PC-3 (cell line): Measurements from ENCODE around the gene SLC39A11. TPM values are rescaled to one million over a fixed set of nuclear protein-coding genes. Genes with fewer than 3 reads are reported as not detected.
A peak's percentile ranks its signal among the peaks of the same experiment; 100 is the strongest.

Experiments
- ATAC-seq: fragments of 200-7000 bp; cut with Tn5 transposase; 2 replicates; pipeline ENCODE4 v1.9.1; 2020; ENCODE audit warnings: mild to moderate bottlenecking, moderate library complexity
- BruUV-seq: library from RNA; stranded (reverse); fragments of 400-500 nt; replicated peaks from 2 replicates; lab custom pipeline; 2021; lab: Mats Ljungman, UMichigan
- CTCF ChIA-PET: fragments of 300-600 bp; sonication (Branson Sonifier 250); formaldehyde crosslinking; loops from one replicate; lab custom pipeline; 2022; ENCODE audit warnings: antibody characterized with exemption; lab: Charles Lee
- POLR2A ChIA-PET: fragments of 300-600 bp; sonication (Branson Sonifier 250); formaldehyde crosslinking; loops from one replicate; lab custom pipeline; 2022; ENCODE audit warnings: antibody characterized with exemption; ENCODE audit not compliant: unreplicated experiment; lab: Charles Lee
- DNase-seq: peaks from one replicate; pipeline ENCODE4 v3.0.0-alpha.2; 2015
- H2AFZ ChIP-seq: fragments of 300-600 bp; sonication (generic); 2 replicates; pipeline ENCODE4 v1.6.0; 2016; ENCODE audit warnings: antibody characterized with exemption, low read length
- H3F3A ChIP-seq: fragments of 300-600 bp; sonication (generic); one replicate; pipeline ENCODE4 v1.6.0; 2017; ENCODE audit warnings: antibody characterized with exemption, low read length, control low read depth, mild to moderate bottlenecking; ENCODE audit not compliant: unreplicated experiment
- H3K27ac ChIP-seq: fragments of 300-600 bp; sonication (generic); 2 replicates; pipeline ENCODE4 v1.5.1; 2016; ENCODE audit warnings: mild to moderate bottlenecking, low read length
- H3K27me3 ChIP-seq: fragments of 300-600 bp; sonication (generic); 2 replicates; pipeline ENCODE4 v1.6.1; 2016; ENCODE audit warnings: low read length, mixed read lengths
- H3K36me3 ChIP-seq: fragments of 300-600 bp; sonication (generic); 2 replicates; pipeline ENCODE4 v1.6.1; 2016; ENCODE audit warnings: low read depth, mixed run types, low read length, mixed read lengths
- H3K4me1 ChIP-seq: fragments of 300-600 bp; sonication (generic); 2 replicates; pipeline ENCODE4 v1.5.1; 2016; ENCODE audit warnings: low read length; ENCODE audit not compliant: insufficient read depth
- H3K4me2 ChIP-seq: fragments of 300-600 bp; sonication (generic); 2 replicates; pipeline ENCODE4 v1.6.0; 2016; ENCODE audit warnings: low read length
- H3K4me3 ChIP-seq: fragments of 300-600 bp; sonication (generic); 2 replicates; pipeline ENCODE4 v1.5.1; 2016; ENCODE audit warnings: mild to moderate bottlenecking, low read length, mixed read lengths
- H3K79me2 ChIP-seq: fragments of 300-600 bp; sonication (generic); 2 replicates; pipeline ENCODE4 v1.6.1; 2017; ENCODE audit warnings: low read length, mixed read lengths
- H3K9ac ChIP-seq: fragments of 300-600 bp; sonication (generic); 2 replicates; pipeline ENCODE4 v1.6.0; 2016; ENCODE audit warnings: mild to moderate bottlenecking, low read length
- H3K9me2 ChIP-seq: fragments of 300-600 bp; sonication (generic); replicated peaks from 2 replicates; pipeline ENCODE4 v1.6.1; 2016; ENCODE audit warnings: mixed run types, low read length, mixed read lengths
- H3K9me3 ChIP-seq: fragments of 300-600 bp; sonication (generic); 2 replicates; pipeline ENCODE4 v1.6.1; 2016; ENCODE audit warnings: low read length, mixed read lengths
- H4K20me1 ChIP-seq: fragments of 300-600 bp; sonication (generic); 2 replicates; pipeline ENCODE4 v1.6.1; 2016; ENCODE audit warnings: low read length, mixed read lengths
- CTCF ChIP-seq: fragments of 300-600 bp; sonication (generic); conservative IDR thresholded peaks from 2 replicates; pipeline ENCODE4 v1.5.1; 2017; ENCODE audit warnings: antibody characterized with exemption, low read depth, mild to moderate bottlenecking, low read length
- EZH2 ChIP-seq: fragments of 300-600 bp; sonication (generic); IDR thresholded peaks from one replicate; pipeline ENCODE4 v1.6.1; 2017; ENCODE audit warnings: antibody characterized with exemption, mild to moderate bottlenecking, low read length; ENCODE audit not compliant: unreplicated experiment
- EZH2phosphoT487 ChIP-seq: fragments of 300-600 bp; sonication (generic); IDR thresholded peaks from 2 replicates; pipeline ENCODE4 v1.6.1; 2018; ENCODE audit warnings: mild to moderate bottlenecking, antibody characterized with exemption, low read length, borderline replicate concordance
- intact Hi-C: fragments of 100-400 bp; cut with micrococcal nuclease; formaldehyde crosslinking; loops from 2 replicates; pipeline ENCODE4 v1.9.0; 2023
- total RNA-seq: library from RNA; depleted of rRNA; stranded (reverse); fragments of >200 nt; gene quantifications from 2 replicates; pipeline ENCODE4 v1.2.3, GENCODE V29; 2014

SLC39A11 gene
- total RNA-seq, 1 experiment from 2014 or later: 37.7 TPM

- peaks cover 10% of the 10 kb centered on the region for H3F3A ChIP-seq
- DNase-seq: peak; percentile 82
- H3K4me1 ChIP-seq: peaks cover 56% of the 10 kb centered on the region
- H4K20me1 ChIP-seq: no peaks in the 10 kb centered on the region
- H3K4me2 ChIP-seq: peak overlapping the region; percentile 57
- no peaks in the 10 kb centered on the region for H3K79me2 ChIP-seq
- H3K4me3 ChIP-seq: peak overlapping the region; percentile 1; the same call in 1 of the 2 replicates
- CTCF ChIA-PET: interaction anchor here (0.6 to 1.4 kb wide), 2 partner anchors 9 to 278 kb away, joined by 4 read pairs; no protein-coding TSS in a partner anchor
- ATAC-seq: 0 out of 2 replicates have a peak, but pooled peaks have one; percentile 2
- no peak for TF ChIP-seq EZH2phosphoT487
- no peak for TF ChIP-seq CTCF
- H3K27ac ChIP-seq: peak overlapping the region; percentile 90
- H3K9me3 ChIP-seq: no peaks in the 10 kb centered on the region
- intact Hi-C loops: loop anchor here (1.0 to 5.0 kb wide), 2 partner anchors 7 to 420 kb away; no protein-coding TSS in a partner anchor
- H3K36me3 ChIP-seq: no peaks in the 10 kb centered on the region
- H3K9me2 ChIP-seq: no peaks in the 10 kb centered on the region
- no TSS peak for BruUV-seq
- peak overlapping the region; percentile 59; the same call in 1 of the 2 replicates for H2AFZ ChIP-seq
- POLR2A ChIA-PET: no interaction called here
- no peaks in the 10 kb centered on the region for H3K27me3 ChIP-seq
- H3K9ac ChIP-seq: peak overlapping the region; percentile 67
These were observed 115.3 kb downstream of the SLC39A11 start for GRCh38 chr17:72976971-72977770.

- Histone ChIP-seq H3K36me3 (no peaks in the 10 kb centered on the region), H3K9me3 (no peaks in the 10 kb centered on the region), H3K9me2 (no peaks in the 10 kb centered on the region), H3K4me2 (no peak overlapping the region), H3K4me1 (peaks cover 60% of the 10 kb centered on the region), H2AFZ (no peak overlapping the region), H3F3A (peaks cover 10% of the 10 kb centered on the region), H3K9ac (no peak overlapping the region), H3K79me2 (no peaks in the 10 kb centered on the region), H3K27ac (peak overlapping the region; percentile 76), H3K4me3 (no peak overlapping the region), H4K20me1 (no peaks in the 10 kb centered on the region), H3K27me3 (no peaks in the 10 kb centered on the region)
- intact Hi-C loops: loop anchor here (5.0 kb wide), 1 partner anchor 418 kb away; no protein-coding TSS in a partner anchor
- BruUV-seq: no TSS peak
- DNase-seq: no peak
- no peak for ATAC-seq
- ChIA-PET POLR2A (interaction anchor here (0.6 kb wide), 1 partner anchor 260 kb away, joined by 3 read pairs; no protein-coding TSS in a partner anchor), CTCF (no interaction called here)
- TF ChIP-seq CTCF (no peak), EZH2 (no peak), EZH2phosphoT487 (no peak)
These were observed 117.0 kb downstream of the SLC39A11 start for GRCh38 chr17:72975509-72975908.
